GM21447 (cell line): ENCODE measurements around the gene BUD31.
"Not testable (repeated sequence)": the region's sequence is repeated elsewhere in the genome, so short reads cannot be mapped to it uniquely, and the experiment has no call there.

Experiments
- ATAC-seq: cut with Tn5 transposase; IDR thresholded peaks from one replicate; pipeline ENCODE4 v1.9.1; 2021; ENCODE audit not compliant: unreplicated experiment

BUD31 gene

DNA sequence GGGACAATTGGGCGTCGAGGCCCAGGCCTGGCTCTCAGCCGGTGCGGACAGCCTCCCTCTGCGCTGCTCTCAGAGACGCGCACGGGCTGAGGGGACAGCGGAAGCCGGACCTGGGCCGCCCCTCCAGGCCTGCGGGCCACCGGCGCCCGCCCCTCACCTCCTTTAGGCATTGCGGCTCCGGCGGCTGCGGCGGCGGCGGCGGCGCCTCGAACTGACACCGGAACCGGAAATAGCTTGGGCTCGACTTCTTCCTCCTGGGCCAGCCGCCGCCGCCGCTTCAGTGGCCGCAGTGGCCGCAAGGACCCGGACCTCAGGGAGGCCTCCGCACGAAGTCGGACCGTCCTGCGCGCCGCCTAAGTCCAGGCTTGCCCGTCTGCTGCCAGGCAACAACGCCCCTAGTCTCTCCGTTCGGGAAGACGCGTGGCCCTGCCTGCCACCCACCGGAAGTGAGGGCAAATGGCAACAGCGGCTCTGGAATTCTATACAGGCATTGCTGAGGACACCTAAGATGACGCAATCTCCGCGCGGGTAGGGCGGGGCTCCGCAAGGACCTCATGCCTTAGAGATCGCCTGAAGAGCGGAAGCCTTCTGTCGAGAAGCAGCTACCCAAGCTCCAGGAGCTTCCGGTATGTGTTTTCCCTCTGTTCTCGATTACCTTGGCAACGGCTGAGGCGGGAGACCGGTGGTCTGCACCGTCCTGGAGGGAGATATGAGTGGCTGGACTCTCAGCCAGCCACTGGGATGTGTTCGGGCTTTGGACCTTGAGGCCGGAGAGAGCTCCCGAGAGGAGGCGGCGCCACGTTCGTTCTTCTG is at the start of gene BUD31, which contains the start of gene PDAP1:
TSS of gene BUD31 (plus strand) at position 591 of the 813 bp plus-strand sequence. CDS start 2,124 bp downstream, outside the sequence.
TSS of gene PDAP1 (minus strand) at position 219 of the 813 bp plus-strand sequence. CDS start at position 170, 49 bp downstream.
- peak; percentile 79 for ATAC-seq

DNA sequence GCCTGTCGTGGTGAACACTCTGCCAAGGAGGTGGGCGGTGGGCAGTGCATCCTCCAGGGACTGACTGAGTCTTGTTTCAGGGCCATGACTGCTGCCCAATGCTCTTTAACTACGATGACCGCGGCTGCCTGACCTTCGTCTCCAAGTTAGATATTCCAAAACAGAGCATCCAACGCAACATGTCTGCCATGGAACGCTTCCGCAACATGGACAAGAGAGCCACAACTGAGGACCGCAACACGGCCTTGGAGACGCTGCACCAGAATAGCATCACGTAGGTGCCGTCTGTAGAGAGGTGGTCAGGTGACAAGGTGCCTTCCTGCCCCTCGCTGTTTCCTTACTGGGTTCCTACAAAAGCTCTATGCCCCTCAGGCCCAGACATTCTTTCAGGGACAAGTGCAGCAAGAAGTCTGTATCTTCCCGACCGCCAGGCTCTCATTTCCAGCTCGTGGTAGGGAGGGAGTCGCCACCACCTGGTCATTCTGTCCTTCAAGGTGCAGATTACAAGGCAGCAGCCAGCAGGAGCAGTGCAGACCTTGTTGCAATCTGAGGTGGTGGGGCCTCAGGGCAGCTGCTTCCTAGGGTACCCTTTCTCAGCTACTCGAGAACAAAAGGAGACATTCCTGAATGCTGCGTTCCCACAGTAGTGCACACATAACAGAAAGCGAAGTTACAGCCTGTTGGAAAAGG is 49.2 kb upstream of the BUD31 start:
- no peak for ATAC-seq

GRCh38 chr7:99362801-99363200 is 46.0 kb upstream of the BUD31 start:
- no peak for ATAC-seq

DNA sequence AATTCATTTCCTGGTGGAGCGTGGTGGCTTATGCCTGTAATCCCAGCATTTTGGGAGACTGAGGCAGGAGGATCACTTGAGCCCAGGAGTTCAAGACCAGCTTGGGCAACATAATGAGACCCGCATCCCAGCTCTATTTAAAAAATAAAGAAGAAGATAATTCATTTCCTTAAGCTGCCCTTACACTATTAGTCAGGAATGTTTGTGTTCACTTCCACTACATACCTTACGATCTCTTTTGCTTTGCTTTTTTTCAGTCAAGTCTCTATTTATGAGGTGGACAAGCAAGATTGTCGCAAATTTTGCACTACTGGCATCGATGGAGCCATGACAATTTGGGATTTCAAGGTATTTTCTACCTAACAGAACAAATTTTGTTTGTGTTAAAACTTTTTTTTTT is 45.5 kb upstream of the BUD31 start:
- ATAC-seq: no peak

- ATAC-seq: no peak
Observed at GRCh38 chr7:99365318-99366141, 43.2 kb upstream of the BUD31 start.

- ATAC-seq: no peak
Observed at GRCh38 chr7:99366646-99367045, 42.1 kb upstream of the BUD31 start.

DNA sequence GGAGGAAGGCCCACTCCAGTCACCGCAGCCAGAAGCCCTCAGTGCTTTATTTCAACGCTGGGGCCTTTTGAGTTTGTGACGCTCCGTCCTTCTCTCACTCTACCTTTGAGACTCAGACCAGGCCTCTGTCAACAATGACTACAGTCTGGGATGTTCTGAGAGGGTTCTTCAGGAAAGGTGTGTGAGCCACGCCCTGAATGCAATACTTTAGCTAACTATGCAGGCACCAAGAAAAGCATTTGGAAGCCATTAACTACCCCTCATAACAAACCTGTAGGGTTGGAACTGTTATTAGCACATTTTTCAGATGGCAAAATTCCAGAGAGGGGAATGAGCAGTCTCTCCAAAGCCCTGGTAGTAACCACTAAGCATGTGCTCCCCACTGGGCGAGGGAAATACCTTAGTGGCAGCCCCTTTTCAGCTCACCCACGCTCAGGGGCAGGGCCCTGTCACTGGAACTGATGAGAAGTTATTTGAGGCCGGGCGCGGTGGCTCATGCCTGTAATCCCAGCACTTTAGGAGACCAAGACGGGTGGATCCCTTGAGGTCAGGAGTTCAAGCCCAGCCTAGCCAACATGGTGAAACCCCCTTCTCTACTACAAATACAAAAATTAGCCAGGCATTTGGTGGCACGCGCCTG is 39.9 kb upstream of the BUD31 start:
- ATAC-seq: no peak

- no peak for ATAC-seq
Observed at GRCh38 chr7:99369767-99370391, 38.9 kb upstream of the BUD31 start.

GRCh38 chr7:99371376-99371920 is 37.3 kb upstream of the BUD31 start:
- no peak for ATAC-seq

DNA sequence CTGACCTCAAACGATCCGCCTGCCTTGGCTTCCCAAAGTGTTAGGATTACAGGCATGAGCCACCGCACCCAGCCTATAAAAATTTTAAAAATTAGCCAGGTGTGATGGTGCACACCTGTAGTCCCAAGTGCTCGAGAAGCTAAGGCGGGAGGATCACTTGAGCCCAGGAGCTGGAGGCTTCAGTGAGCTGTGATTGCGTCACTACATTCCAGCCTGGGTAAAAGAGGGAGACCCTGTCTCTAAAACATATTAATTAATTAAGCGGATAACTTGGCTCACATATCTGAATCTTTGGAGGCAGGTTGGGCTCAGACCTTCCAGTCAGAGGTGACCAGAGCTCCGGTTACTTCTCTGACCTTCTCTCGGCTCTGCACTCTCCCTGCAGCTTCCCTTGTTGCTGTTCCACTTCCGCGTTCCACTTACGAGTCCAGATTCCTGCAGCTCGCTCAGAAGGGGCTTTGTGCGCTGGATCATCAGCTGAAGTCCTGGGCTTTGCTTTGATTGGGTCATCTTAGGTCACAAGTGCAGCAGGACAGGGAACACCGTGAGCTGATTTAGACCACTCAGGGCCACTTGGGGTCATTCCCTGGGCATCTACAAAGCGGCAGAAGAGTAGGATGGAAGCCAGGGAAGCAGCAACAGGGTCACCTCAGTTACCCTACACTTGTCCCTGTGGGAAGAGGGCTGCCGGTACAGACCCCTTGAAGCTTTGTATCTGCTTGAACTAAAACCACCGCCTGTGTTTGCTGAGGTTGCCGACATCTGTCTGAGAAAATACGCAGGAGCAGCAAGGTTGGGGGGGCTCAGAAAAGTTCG is 36.3 kb upstream of the BUD31 start:
- ATAC-seq: no peak

DNA sequence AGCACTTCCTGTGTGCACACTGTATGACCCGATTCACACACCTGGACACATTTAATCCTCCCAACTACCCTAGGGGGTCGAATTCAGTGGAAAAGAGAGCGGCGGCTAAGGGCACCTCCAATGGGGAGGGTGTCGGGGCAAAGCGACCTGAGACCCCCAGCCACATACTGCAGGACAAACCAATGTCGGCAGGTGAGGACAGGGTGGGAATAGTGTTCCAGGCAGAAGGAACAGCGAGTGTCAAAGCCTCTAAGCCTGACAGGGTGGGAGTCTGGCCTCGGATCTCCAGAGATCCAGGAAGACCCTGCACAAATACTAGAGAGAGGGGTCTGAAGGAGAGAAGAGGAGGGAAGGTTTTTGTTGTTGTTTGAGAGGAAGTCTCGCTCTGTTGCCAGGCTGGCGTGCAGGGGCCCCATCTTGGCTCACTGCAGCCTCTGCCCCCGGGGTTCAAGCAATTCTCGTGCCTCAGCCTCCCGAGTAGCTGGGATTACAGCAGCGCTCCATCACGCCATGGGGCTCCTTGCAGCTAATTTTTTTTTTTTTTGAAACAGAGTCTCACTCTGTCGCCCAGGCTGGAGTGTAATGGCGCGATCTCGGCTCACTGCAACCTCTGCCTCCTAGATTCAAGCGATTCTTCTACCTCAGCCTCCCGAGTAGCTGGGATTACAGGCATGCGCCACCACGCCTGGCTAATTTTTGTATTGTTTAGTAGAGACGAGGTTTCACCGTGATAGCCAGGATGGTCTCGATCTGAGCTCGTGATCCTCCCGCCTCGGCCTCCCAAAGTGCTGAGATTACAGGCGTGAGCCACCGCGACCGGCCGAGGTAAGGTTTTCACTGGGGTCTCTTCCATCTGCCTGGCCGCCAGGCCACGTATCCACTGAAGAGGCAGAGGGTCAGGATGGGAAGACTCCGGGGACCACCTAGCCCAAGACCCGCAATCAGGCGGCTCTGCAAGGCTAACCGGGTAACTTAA is 35.4 kb upstream of the BUD31 start:
- no peak for ATAC-seq

DNA sequence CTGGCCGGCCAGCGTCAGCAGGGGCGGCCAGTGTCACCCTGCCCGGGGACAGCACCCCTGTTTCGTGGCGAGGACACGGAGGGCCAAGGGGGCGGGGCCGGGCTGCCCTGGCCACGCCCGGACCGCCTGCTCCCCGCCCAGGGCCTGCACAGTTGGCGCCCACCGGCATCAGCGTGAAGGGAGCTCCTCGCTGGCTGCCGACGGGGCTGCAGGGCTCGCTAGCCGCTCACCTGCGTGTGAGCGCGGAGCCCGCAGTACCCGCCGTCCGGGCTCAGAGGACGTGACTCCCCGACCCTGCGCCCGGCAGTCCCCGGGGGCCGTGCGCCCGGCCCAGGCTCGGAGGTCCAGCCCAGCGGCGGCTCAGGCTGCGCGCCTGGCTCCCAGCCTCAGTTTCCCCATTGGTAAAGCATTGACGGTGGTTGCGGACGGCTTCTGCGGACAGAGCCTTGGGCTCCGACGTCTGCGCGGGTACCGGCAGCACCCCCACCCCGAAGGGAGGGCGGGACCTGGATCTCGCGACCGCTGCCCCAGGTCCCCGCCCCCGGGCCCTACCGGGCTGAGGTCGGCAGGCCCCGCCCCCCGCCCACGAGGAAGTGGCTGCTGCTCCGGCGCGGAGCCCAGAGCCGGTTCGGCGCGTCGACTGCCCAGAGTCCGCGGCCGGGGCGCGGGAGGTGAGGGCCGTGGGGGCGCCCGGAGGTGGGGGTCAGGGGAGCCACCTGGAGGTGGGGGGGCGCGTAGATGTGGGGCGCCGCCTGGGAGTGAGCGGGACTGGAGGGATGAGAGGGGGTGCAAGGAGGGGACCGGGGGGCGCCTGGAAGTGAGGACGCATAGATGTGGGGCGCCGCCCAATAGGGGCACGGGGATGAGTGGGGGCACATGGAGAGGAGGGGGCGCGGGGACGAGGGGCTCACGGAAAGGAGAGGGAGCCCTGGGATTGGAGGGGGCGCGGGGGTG is 34.4 kb upstream of the BUD31 start, which contains the start of gene ARPC1B:
TSS of gene ARPC1B (plus strand) at position 620 of the 954 bp plus-strand sequence. CDS start 10,985 bp downstream, outside the sequence.
- ATAC-seq: peak; percentile 58

DNA sequence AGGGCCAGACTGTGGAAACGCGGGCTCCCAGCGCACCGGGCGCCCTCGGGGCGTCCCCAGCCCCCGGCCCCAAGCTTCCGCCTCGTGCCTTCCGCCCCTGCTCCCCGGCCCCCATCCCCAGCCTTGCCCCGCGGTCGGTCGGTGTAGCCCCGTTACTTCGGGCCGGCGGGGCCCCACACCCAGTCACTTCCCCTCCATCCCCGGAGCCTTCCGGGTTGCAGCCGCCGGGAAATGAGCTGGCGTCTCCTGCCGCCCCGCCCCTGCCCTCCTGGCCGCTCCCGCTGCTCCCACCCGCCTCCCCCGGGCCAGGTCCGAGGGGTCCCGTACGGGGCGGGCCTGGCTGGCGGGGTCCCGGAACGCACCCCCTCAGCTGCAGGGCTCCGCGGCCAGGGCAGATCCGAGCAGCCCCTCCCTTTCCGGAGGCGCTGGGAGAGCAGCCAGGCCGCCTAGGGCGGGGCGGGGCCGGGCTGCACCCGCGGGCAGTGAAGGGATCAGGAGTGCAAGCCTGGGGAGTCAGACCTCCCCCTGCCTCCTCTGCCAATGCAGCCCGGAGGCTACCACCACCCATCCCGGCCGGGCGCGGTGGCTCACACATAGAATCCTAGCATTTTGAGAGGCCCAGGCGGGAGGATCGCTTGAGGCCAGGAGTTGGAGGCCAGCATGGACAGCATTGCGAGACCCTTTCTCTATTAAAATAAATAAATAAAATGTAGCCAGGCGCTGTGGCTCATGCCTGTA is 33.5 kb upstream of the BUD31 start:
- peak; percentile 42 for ATAC-seq

GRCh38 chr7:99379043-99379577 is 29.7 kb upstream of the BUD31 start:
- ATAC-seq: peak; percentile 23

DNA sequence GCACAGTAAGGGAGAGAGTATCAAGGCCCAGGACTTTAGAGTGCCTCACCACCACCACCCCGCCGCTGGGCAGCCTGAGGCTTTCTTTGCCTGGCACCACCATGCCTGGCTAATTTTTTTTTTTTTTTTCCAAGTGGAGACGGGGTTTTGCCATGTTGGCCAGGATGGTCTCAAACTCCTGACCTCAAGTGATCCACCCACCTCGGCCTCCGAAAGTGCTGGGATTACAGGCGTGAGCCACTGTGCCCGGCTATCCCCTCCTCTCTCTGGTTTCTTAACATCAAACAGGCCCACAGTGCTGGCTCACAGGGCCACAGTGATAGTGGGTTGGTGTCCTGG is 29.1 kb upstream of the BUD31 start:
- not testable (repeated sequence) for ATAC-seq
